Measurements from ENCODE around the gene CYP1B1.
"Not testable (repeated sequence)": the region's sequence is repeated elsewhere in the genome, so short reads cannot be mapped to it uniquely, and the experiment has no call there.

CYP1B1 gene

DNA sequence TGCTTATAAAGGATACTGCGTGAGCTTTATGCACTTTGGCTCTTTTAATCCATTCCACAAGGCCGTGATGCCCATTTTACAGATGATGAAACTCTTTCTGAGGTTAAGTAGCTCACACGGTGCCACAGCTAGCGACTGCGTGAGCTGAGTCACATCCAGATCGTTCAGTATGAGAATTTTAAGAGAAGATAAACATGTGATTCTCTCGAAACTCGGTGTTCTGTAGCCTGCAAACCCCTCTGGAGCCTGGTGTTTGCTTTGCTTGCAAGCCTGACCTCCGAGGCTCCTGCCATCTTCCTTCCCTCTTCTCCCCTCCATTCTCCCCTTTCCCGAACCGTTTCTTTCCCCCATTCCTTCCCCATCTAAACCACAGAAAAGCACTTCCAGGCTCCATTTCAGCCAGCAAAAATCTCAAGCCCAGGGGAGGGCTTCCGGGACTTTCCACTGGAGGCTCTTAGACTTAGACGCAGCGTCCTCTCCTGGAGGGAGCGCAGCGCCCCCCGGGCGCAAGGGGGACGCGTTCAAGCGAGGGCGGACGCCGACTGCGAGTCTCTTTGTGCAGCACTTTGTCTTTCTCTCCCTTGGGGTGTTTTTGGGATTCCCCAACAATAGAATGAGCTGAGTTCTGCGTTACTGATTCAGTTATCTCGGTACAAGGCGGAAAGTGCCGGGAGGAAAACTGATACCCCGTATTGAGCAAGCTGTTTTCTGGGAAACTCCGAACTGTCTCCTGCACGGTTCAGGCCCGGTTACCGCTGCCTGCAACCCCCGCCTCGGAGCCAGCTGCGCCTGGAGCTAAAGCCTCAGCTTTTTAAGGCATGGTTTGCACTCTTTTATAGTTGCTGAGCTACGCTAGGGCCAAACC, 38.0 kb downstream of the CYP1B1 start:
- DNase-seq (ENCODE audit: low read depth in 2 of 2, low spot score in 1 of 2), result no peak

DNA sequence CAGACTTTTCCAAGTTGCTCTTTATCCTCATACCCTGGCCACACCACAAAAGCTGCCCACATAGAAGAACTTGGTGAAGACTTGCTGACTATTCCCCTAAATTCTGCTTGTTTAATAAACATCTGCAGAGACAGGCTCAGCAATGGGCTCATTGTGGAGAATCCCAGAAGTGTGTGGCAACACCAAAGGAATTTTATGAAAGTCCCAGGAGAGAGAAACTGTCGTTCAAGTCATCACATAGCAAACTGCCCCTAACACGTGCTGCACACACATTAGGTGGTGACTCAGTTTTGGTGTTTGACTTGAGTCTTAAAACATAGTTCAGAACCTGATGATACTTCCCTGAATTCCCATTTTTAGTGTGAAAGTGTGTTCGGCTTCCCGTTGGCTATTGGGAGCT, 38.6 kb downstream of the CYP1B1 start:
- no peak for DNase-seq (ENCODE audit: low read depth in 2 of 2, low spot score in 1 of 2)

DNA sequence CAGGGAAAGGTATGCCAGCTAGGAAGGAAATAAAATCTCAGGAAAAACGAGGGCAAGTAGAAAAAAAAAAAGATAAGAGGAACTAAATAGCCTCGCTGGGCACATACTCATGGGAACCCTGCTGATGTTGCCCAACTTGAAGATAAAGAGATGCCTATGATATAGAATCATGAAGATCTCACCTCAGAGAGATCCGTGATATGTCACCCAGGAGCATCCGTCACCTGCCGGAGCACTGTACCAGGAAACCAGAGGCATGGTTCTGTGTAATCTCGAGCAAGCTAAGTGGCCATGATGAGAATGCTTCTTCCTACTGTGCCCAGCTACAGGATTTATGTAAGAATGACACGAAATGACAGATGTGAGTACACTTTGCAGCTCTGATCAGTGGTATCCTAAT, 40.0 kb downstream of the CYP1B1 start:
- DNase-seq (ENCODE audit: low read depth in 2 of 2, low spot score in 1 of 2), result no peak

GRCh38 chr2:38033646-38034045, 42.3 kb downstream of the CYP1B1 start:
- no peak for DNase-seq (ENCODE audit: low read depth in 2 of 2, low spot score in 1 of 2)

DNA sequence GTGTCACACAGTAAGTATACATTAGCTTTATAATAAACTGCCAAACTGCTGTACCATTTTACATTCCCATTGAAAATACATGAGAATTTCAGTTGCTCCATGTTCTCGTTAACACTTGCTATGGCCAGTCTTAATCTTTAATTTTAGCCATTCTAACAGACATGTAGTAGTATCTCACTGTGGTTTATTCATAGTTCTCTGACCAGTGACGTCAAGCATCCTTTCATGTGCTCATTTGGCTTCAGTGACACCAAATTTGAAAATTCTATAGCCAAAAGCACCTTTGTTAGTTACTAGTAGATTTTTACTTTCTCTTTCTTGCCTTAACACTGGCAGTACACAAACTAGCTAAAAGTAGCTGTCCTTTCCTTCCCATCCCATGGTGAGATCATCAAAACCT, 43.0 kb downstream of the CYP1B1 start:
- no peak for DNase-seq (ENCODE audit: low read depth in 2 of 2, low spot score in 1 of 2)

DNA sequence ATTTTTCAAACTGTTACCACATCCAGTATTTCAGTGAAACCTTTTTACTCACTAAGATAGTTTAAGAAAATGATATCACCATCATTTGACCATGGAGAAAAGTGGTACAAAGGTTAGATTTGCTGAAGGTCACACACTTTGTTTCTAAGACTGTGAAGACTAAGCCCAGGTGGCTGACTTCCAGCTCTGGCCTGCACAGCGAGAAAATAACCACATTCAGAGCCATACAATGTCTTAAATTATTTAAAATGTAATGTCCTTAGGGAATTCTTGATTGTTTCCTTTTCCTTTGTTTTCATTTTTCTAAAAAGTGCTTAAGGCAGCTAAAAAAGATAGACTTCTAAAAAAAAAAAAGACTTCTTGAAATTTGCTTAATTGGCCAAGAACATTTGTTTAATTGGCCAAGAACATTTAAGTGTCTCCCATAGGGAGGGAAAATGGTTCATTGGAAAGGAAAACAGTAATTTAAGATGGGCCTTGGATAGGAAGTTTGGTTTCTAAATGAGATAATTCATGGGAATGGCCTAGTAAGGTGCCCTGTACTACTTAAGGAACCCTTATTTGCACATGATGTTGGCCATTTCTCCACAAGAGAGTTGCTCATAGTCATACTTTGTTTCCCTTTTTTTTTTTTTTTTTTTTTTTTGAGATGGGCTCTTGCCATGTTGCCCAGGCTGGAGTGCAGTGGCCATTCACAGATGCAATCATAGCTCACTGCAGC, 45.2 kb downstream of the CYP1B1 start:
- DNase-seq (ENCODE audit: low read depth in 2 of 2, low spot score in 1 of 2), result no peak

- no peak for DNase-seq (ENCODE audit: low read depth in 2 of 2, low spot score in 1 of 2)
Measured at GRCh38 chr2:38029512-38029911, 46.4 kb downstream of the CYP1B1 start.

DNA sequence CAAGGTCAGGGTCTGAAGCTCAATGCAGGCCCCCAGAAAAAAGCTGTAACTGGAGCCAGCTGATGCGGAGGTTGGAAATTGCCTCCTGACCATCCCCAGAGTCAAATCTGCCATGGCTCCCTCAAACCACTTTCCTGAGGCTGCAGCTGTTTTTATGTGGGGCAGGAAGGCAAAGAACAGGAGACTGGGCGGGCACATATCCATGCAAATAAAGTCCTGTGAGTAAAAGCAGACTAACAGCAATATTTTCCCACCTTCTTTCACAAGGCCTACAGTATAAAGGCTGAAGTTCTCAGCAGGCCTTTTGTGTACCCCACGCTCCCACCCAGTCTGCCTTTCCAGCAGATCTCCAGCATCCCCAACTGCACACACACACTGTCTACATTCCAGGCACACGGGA, 47.1 kb downstream of the CYP1B1 start:
- DNase-seq (ENCODE audit: low read depth in 2 of 2, low spot score in 1 of 2), result no peak

GRCh38 chr2:38026846-38027245, 49.1 kb downstream of the CYP1B1 start:
- no peak for DNase-seq (ENCODE audit: low read depth in 2 of 2, low spot score in 1 of 2)

DNA sequence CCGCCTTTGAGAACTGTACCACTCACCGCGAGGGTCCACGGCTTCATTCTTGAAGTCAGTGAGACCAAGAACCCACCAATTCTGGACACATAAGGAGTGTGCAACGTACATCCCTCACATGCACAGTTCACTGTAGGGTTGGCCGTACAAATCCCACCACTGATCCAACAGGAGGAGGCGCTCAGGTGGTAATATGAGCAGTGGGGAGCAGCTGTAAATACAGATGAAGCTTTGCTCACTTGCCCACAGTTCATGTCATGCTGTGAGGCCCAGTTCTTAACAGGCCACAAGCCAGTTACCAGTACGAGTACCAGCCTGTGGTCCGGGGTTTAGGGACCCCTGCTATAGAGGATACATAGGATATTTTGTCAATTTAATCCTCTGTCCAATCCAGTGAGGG, 54.4 kb downstream of the CYP1B1 start:
- no peak for DNase-seq (ENCODE audit: low read depth in 2 of 2, low spot score in 1 of 2)

- DNase-seq (ENCODE audit: low read depth in 2 of 2, low spot score in 1 of 2), result not testable (repeated sequence)
Measured at GRCh38 chr2:38020359-38021069, 55.4 kb downstream of the CYP1B1 start.

- DNase-seq (ENCODE audit: low read depth in 2 of 2, low spot score in 1 of 2), result no peak
Measured at GRCh38 chr2:38017836-38018235, 58.1 kb downstream of the CYP1B1 start.

All from stimulated activated CD8-positive, alpha-beta memory T cell treated with anti-CD3 and anti-CD28 coated beads, Interleukin-4, amount 100 ng/mL, for 1 hour (primary cell).